GM18520 (cell line): ENCODE measurements around the gene TMEM14C.

Source experiments
- ATAC-seq: cut with Tn5 transposase; IDR thresholded peaks from one replicate; pipeline ENCODE4 v1.9.1; 2021; ENCODE audit not compliant: unreplicated experiment

TMEM14C gene

DNA sequence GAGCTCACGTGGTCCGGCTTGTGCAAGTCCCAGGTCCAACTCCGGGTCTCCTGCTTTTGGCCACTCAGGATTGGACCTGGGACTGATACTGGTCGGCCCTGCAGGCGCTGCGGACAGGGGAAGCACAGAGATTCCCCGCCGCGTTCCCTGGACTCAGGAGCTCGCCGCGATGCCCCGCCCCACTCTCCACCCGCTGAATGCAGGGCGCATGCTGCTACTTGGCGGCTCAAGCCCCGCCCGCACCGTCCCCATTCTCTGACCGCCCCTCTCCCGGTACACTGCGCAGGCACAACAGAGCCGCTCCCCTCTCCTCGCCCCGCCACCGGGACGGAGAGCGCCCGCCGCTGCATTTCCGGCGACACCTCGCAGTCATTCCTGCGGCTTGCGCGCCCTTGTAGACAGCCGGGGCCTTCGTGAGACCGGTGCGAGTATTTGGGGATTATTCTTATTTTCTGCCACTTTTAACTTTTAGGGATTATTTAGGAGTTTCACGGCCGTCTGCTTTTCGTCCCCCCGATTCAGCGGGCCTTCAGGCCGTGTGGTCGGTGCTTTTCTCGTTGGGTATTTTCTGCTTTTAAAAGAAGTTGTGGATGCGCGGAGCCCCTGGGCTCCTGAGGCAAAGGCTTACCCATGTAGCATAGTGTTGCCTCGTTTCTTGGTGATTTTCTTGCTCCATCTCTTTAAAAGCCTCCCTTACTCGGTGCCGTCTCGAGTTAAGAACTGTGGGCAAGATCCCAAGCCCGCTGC is at the start of gene TMEM14C:
Gene TMEM14C (plus strand): TSS at position 251 of the 747 bp plus-strand sequence. CDS start 1,544 bp downstream, outside the sequence.
- peak; percentile 96 for ATAC-seq

DNA sequence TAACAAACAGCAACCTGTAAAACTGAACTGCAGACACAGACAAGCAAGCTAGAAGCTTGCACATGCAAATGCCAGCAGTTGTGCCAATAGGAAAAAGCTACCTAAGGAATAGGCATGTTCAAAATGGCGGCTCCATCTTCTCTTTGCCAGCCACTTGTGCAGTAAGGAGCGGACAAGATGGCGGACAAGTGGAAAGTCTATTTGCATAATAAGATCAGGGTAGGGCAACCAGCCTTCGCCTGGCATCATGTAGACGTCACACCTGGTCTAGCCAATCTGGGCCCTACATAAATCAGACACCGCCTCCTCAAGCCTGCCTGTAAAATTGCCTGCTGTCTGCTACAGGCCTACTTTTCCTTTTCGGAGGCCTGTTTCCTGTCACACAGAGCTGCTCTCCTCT is 46.5 kb upstream of the TMEM14C start:
- no peak for ATAC-seq

DNA sequence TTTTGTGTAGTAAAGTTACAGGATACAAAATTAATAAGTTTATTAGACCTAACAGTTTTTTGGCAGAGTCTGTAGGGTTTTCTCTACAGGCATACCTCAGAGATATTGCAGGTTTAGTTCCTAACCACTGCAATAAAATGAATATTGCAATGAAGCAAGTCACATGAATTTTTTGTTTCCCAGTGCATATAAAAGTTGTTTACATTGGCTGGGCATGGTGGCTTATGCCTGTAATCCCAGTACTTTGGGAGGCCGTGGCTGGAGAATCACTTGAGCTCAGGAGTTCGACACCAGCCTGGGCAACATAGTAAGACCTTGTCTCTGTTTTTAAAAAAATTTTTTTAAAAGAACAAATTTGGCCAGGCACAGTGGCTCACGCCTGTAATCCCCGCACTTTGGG is 44.4 kb upstream of the TMEM14C start:
- no peak for ATAC-seq

DNA sequence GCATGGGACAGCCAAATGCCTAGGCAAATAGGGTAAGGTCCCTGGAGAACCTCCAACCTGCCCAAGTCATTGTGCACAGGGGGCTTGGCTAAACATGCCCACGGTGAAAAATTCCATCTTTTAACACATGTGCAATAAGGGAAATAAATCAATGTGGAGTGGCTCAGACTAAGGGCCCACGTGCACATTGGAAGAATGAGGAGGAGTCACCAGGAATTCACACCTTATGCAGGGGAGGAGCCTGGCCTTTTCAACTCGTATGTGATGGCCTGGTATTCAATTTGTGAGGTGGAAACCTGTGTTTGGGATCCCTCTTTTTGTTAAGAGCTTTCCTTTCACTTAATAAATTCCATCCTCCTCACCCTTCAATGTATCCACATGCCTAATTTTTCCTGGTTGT is 41.1 kb upstream of the TMEM14C start:
- ATAC-seq = no peak

DNA sequence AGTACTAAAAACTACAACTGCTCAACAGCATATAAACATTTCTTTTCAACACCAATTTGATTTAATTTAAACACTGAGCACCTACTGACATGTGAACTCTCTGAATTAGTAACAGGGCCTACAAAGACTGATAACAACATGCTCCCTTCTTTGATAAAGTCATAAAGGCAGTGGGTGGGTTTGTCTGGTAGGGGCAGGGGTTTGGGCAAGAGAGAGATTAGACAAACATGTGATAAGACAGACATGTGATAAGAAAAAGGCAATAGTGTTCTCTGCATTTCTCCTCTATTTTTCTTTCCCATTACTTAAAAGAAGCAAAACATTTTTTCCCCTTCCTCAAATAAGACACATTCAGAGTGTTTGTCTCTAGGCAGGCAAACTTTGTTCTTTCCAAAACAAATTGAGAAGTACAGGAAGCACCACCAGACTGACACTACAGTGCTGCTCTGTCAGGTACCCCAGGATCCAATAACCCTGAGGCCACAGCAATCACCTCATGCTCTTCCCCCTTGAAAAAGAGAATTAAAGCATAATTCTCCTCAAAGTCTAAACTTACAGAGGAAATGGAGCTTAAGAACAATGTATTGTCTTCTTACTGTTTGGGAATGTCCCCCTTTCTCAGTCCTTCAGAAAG is 40.4 kb upstream of the TMEM14C start:
- ATAC-seq = no peak

DNA sequence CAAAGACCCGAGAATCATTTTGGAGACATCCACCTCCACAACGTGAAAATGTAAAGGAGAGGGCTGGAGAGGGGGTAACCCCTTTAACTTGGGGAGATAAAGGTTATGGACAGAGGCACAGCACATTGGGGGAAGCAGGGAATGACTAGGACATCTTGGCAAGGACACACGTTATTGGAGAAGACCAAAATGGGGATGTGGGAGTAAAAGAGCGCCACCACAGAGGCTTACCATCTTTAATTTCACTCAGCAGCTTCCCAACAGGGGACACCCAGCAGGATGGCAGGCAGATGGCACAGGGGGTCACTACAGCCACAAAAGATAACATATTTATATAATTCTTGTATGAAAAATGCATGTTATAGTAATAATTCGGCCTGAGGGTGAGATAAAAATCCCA is 38.3 kb upstream of the TMEM14C start:
- no peak for ATAC-seq

DNA sequence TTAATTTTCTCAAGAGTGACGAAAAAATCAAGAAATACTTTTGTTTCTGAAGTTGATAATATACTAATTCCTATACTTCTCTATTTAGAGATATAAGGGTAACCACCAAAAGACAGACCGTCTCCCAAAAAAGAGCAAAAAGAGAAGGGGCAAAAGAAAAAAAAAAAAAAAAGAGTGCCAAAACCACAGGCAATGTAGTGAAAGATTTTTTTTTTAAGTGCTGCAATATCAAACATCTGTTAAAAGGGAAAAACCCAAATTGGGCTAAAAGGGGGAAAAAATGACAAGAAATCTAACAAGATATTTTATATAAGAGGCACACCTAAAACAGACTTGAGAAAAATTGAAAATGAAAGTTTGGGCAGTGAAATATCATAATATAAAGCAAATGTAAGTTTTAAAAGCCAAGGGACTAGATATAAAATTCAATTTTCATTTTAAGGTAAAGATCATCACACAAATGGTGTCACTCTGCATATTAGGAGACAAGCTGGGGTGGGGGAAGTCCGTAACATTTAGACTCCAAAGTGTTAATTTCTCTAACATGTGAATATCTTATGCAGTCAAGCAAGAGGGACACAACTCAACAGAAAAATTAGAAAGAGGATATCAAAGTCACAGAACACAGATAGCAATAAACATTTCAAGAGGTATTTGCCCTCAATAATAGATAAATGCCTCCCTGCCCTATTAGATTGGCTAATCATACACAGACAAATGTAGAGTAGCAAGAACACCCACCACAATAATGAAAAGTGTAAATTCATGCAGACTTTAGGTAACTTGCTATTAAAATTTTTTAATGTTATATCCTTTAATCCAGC is 37.6 kb upstream of the TMEM14C start:
- ATAC-seq = no peak

DNA sequence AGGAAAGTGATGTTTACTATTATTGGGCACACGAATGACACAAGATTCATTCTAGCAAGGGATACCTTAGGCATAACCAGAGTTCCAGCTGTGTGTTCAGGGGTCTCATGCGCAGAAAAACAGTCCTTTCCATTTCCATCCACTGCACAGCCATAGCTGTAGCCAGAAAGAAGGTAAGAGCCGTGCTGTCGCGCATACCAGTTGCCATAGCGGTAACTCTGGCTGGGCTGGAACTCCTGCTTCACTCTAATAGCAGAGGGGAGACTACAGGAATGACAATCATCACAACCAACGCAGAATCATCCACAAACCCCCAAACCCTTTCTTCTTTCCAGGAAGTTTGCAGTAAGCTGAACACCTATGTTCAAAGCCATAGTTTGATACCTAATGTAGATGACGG is 36.0 kb upstream of the TMEM14C start:
- ATAC-seq = no peak

DNA sequence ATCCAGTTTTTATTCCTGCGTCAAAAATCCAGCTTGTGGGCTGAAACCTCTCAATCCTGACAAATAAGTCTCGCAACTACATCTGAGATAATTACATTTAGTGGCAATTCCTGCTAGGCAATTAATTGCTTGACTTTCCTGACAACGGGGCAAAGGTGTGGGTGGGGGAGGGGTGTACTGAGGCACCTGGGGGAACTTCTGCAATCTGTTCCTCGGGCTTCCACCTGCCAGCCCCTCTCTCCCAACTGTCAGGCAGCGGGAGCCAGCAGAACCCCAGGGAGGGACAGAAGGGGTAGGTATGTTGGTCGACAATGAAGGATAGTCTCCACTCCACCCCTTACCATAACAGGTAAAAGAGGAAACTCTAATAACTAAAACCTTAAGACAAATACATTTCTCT is 35.3 kb upstream of the TMEM14C start:
- ATAC-seq = no peak

DNA sequence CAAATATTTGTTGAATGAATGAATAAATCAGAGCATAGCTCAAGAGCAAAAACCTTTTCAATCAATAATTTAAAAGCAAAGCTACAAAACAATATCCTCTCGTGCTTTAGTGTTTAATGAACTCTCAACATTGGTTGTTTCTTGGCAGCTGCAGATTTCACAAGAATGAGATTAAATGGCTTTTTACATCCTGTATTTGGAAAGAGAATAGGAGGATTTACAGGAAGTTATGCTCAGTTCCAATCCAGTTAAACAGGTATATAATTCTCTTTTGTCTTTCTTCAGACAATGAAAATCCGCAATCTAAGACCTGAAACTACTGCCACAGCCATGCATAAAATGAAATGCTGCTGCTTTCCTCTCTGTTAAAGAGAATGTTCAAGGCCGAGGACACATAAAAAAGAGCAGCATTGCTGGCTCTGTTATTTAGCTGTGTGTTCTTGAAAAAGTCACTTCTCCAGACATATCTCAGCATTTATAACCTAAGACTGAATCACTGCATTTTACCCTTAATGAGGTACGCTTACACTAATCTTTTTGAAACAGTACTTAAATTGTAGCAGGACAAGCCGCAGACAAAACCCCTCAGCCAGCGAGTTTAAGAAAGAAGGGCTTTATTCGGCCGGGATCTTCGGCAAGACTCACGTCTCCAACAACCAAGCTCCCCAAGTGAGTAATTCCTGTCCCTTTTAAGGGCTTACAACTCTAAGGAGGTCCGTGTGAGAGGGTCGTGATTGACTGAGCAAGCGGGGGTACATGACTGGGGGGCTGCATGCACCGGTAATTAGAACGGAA is 32.0 kb upstream of the TMEM14C start:
- ATAC-seq = no peak

DNA sequence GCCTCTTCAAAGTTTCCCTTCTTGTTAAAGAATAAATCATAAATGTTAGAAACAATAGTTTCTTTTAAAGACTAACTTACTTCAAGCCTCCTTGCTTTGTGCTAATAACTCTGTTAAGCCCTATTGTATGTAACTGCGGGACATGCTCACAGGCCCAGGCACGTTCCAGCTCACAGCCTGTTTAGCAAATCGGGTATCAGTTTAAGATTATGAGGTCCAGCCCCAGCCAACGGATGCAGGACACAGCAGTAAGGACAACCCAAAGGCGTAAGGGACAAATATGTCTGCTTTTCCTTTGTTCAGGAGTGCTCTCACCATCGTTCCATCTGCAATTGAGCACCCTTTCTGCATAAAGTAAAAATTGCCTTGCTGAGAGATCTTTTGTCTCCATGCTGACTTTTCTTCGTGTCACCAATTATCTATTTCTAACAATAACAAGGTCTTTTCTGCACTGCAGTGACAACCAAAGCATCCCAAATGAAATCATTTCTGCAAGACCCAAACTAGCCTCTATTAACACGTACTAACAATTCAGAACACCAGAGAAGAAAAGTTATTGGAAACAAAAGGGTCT is 29.8 kb upstream of the TMEM14C start:
- no peak for ATAC-seq

DNA sequence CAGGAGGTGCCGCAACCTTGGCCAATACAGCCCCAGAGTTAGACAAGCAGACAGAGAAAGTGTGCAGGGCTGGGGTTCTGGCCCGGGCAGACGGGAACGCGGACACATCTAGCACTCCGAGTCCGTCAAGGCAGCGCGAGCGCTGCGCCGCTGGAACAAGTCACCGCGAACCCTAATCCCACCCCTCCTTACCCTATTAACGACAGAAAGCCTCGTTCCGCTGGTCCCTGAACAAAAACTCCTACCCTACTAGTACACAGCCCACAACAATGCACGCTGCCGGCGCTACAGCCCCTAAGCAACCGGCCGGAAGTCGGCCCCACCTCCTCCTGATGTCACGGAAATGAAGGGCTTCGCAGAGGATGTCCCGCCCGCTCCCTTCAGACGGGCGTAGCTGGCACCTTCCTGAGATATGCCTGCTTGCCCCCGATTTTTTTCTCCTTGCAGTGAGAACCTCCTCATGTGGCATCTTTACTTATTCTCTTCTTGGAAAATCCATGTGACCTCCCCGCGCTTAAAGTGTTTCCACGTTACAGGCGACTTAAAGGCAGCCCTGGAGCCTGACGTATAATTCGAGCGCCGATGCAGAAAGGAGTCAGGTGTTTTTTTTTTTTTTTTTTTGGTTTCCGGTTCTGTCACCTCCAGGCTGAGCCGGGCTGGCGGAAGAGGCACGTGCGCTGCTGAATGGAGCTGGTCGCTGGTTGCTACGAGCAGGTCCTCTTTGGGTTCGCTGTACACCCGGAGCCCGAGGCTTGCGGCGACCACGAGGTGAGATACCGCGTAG is 28.4 kb upstream of the TMEM14C start, which contains the start of the genes C6orf52 and PAK1IP1:
Gene C6orf52 (minus strand): TSS at position 315 of the 784 bp plus-strand sequence. CDS start 7,066 bp downstream, outside the sequence.
Gene PAK1IP1 (plus strand): TSS at position 671 of the 784 bp plus-strand sequence. CDS start 14 bp downstream, at position 685.
- peak; percentile 96 for ATAC-seq

DNA sequence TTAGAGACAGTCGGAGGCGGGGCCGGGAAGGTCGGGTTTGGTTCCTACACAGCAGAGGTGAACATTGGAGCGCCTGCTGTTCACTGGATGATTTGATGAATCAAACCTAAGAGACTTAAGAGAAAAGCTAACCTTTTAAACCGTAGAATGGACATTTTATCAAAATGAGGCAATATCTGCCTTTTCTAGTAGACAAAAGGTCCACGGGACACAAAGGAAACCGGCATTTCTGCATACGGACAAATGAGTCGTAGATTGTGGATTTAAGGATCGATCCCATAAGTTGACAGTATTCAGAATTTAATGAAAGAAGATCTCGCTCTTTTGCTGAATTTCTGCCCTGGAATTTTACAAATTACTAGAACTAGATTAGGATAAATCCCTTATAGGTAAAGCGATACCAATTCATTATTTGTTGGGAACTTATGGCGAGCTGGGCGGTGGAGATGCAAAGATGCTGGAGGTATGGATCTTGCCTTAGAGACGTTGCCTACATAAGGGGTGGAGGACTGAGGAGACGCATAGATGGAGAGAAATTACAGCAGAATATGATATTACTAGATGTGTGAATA is 27.7 kb upstream of the TMEM14C start:
- ATAC-seq = no peak

DNA sequence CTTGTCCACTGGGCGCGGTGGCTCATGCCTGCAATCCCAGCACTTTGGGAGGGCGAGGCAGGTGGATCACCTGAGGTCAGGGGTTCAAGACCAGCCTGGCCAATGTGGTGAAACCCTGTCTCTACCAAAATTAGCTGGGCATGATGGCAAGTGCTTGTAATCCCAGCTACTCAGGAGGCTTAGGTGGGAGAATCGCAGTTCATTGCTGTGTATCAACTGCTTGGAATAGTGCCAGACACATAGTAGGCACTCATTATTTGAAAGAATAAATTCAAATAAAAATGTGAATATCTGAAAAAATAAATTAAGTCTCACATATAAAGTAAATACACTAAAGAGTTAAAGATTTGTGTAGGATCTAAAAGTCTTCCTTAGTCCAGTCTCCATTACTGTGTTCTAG is 26.2 kb upstream of the TMEM14C start:
- no peak for ATAC-seq

DNA sequence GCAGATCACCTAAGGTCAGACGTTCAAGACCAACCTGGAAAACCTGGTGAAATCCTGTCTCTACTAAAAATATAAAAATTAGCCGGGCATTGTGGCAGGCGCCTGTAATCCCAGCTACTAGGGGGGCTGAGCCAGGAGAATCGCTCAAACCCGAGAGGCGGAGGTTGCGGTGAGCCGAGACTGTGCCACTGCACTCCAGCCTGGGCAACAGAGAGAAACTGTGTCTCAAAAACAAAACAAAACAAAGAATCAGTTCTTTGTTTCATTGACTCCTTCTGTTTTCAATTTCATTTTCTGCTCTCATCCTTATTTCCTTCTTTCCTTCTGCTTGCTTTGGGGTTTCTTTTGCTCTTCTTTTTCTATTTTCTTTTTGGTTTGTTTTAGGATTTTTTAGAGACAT is 8.9 kb upstream of the TMEM14C start:
- ATAC-seq = no peak

DNA sequence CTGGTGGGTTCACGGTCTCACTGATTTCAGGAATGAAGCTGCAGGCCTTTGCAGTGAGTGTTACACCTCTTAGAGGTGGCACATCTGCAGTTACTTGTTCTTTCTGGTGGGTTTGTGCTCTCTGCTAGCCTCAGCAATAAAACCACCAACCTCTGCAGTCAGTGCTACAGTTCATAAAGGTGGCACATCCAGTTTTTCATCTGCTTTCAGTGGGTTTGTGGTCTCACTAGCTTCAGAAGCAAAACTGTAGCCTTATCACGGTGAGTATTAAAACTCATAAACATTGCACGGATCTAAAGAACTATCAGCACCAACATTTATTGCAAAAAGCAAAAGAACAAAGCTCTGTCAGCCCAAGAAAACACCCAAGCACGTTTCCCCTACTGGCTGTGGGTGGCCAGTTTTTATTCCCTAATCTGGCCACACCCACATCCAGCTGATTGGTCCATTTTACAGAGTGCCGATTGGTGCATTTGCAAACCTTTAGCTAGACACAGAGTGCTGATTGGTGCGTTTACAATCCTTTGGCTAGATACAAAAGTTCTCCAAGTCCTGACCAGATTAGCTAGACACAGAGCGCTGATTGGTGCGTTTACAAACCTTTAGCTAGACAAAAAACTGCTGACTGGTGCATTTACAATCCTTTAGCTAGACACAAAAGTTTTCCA is 3.4 kb upstream of the TMEM14C start:
- no peak for ATAC-seq

DNA sequence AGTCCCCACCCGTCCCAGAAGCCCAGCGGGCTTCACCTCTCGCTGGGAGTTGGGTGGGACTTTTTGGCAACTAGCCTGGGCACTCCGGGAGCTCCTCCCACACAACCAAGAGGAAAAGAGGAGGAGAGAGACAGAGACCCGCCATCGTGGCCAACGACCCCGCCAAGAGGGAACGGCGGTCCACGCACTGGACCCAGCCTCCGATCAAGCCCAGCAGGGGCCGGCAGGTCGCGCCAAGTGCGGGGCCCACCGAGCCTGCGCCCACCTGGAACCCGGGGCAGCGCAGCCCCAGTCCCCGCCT is 3.0 kb upstream of the TMEM14C start:
- no peak for ATAC-seq

DNA sequence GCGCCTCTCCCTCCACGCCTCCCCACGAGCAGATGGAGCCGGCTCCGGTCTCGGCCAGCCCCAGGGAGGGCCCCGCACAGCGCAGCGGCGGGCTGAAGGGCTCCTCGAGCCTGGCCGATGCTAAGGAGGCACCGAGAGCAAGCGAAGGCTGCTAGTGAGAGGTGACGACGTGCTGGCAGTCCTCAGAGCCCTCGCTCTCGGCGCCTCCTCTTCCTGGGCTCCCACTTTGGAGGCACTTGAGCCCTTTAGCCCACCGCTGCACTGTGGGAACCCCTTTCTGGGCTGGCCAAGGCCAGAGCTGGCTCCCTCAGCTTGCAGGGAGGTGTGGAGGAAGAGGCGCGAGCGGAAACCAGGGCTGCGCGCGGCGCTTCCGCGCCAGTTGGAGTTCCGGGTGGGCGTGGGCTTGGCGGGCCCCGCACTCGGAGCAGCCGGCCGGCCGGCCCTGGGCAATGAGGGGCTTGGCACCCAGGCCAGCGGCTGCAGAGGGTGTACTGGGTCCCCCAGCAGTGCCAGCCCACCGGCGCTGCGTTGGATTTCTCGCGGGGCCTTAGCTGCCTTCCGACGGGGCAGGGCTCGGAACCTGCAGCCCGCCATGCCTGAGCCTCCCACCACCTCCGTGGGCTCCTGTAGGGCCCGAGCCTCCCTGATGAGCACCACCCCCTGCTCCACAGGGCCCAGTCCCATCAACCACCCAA is 2.5 kb upstream of the TMEM14C start:
- ATAC-seq = no peak
